K562 (cell line): ENCODE measurements around the gene SGMS1. TPM values are rescaled to one million over a fixed set of nuclear protein-coding genes. Genes with fewer than 3 reads are reported as not detected.

Experiments
- ARID2 ChIP-seq: fragments of 450-650 bp; IDR thresholded peaks from 2 replicates; pipeline ENCODE4 v1.6.1; 2017; ENCODE audit warnings: antibody characterized with exemption, mild to moderate bottlenecking
- ARID3B ChIP-seq: fragments of 250-450 bp; sonication (Bioruptor Pico); IDR thresholded peaks from 2 replicates; pipeline ENCODE4 v1.4.0; 2020; ENCODE audit warnings: borderline replicate concordance
- BRCA1 ChIP-seq, 2 experiments: fragments of 450-650 bp in 1 of 2; sonication (generic) in 1 of 2; formaldehyde crosslinking in 1 of 2; IDR thresholded peaks; 2 replicates each; pipeline versions ENCODE4 v1.5.0 to v1.6.1; 2017 to 2020; ENCODE audit warnings: mild to moderate bottlenecking in 1 of 2, missing genetic modification reagents in 1 of 2
- BRF1 ChIP-seq: IDR thresholded peaks from 3 replicates; pipeline ENCODE4 v1.6.1; 2011; ENCODE audit warnings: borderline replicate concordance, mild to moderate bottlenecking; ENCODE audit not compliant: insufficient read length; ENCODE audit errors: extremely low read depth
- CBFA2T2 ChIP-seq: fragments of 450-650 bp; conservative IDR thresholded peaks from 2 replicates; pipeline ENCODE4 v1.6.1; 2017; ENCODE audit warnings: mild to moderate bottlenecking
- CEBPB ChIP-seq: fragments of 450-650 bp; IDR thresholded peaks from 2 replicates; pipeline ENCODE4 v1.6.1; 2016; ENCODE audit warnings: missing genetic modification characterization, missing compliant biosample characterization
- FOXP1 ChIP-seq: sonication (generic); formaldehyde crosslinking; IDR thresholded peaks from 2 replicates; pipeline ENCODE4 v1.8.0; 2022; ENCODE audit warnings: mild to moderate bottlenecking, missing genetic modification reagents
- FUS ChIP-seq: fragments of 200-400 bp; formaldehyde crosslinking; optimal IDR thresholded peaks from 2 replicates; pipeline ENCODE3; 2017; ENCODE audit warnings: low read depth, low read length
- JUND ChIP-seq, 2 experiments: IDR thresholded peaks; 2 replicates in 1 of 2; 3 replicates in 1 of 2; pipeline ENCODE4 v1.6.1; 2011; ENCODE audit warnings: borderline replicate concordance in 2 of 2, low read depth in 2 of 2, low read length in 2 of 2, improper control_type of control experiment in 1 of 2, missing biosample characterization in 1 of 2, missing genetic modification characterization in 1 of 2, missing genetic modification reagents in 1 of 2
- KLF16 ChIP-seq: IDR thresholded peaks from 2 replicates; pipeline ENCODE4 v1.6.1; 2016; ENCODE audit warnings: antibody characterized with exemption
- MTA2 ChIP-seq: fragments of 450-650 bp; IDR thresholded peaks from 2 replicates; pipeline ENCODE4 v1.6.1; 2016; ENCODE audit warnings: low read depth
- NFXL1 ChIP-seq: fragments of 450-650 bp; formaldehyde crosslinking; IDR thresholded peaks from 2 replicates; pipeline ENCODE4 v1.4.0; 2021; ENCODE audit warnings: mild to moderate bottlenecking
- PHF21A ChIP-seq: fragments of 450-650 bp; IDR thresholded peaks from 2 replicates; pipeline ENCODE4 v1.6.1; 2017; ENCODE audit warnings: low read depth, borderline replicate concordance
- POLR2A ChIP-seq: fragments of 450-650 bp; conservative IDR thresholded peaks from 2 replicates; pipeline ENCODE4 v1.6.1; 2016
- PRMT5 ChIP-seq: sonication (generic); formaldehyde crosslinking; IDR thresholded peaks from 2 replicates; pipeline ENCODE4 v1.5.0; 2020; ENCODE audit warnings: missing genetic modification reagents
- SMAD2 ChIP-seq: fragments of 150-350 bp; IDR thresholded peaks from 2 replicates; pipeline ENCODE4 v1.6.1; 2014; ENCODE audit warnings: low read depth, mild to moderate bottlenecking, low read length
- SMARCB1 ChIP-seq: IDR thresholded peaks from 2 replicates; pipeline ENCODE4 v1.6.1; 2011; ENCODE audit warnings: improper control_type of control experiment, low read depth; ENCODE audit not compliant: insufficient read length
- STAG1 ChIP-seq: sonication (generic); formaldehyde crosslinking; IDR thresholded peaks from 2 replicates; pipeline ENCODE4 v1.5.0; 2020; ENCODE audit warnings: missing genetic modification reagents, borderline replicate concordance
- TBP ChIP-seq: optimal IDR thresholded peaks from 2 replicates; pipeline ENCODE3; 2011; ENCODE audit warnings: low read depth, low read length, improper control_type of control experiment
- ZNF3 ChIP-seq: fragments of 250-450 bp; sonication (Bioruptor Pico); IDR thresholded peaks from 2 replicates; pipeline ENCODE4 v1.5.0; 2021; ENCODE audit warnings: mild to moderate bottlenecking, moderate library complexity
- ZNF668 ChIP-seq: fragments of 250-450 bp; sonication (Bioruptor Pico); IDR thresholded peaks from 2 replicates; pipeline ENCODE4 v1.8.0; 2022; ENCODE audit warnings: mild to moderate bottlenecking, inconsistent platforms
- polyA plus RNA-seq, 8 experiments: library from polyadenylated mRNA; depleted of rRNA in 4 of 8; stranded (reverse) in 5 of 8; unstranded in 3 of 8; fragments of >200 nt; fragmentation: Nextera tagmentation in 2 of 8; fragmentation: Illumina TruSeq in 1 of 8; extraction: Ambion mirVana in 2 of 8; extraction: Trizol in 1 of 8; gene quantifications; 2 replicates each; pipeline versions ENCODE4 v1.2.1 to v1.2.3, GENCODE V29; 2011 to 2014; ENCODE audit warnings: inconsistent platforms in 1 of 8, missing spikeins in 1 of 8
- total RNA-seq, 7 experiments: library from RNA; depleted of rRNA in 6 of 7; stranded (reverse); fragments of >200 nt in 6 of 7; fragmentation: Illumina TruSeq in 2 of 7; extraction: Trizol in 2 of 7; gene quantifications; 2 replicates each; pipeline versions ENCODE4 v1.2.1 to v1.2.3, GENCODE V29; 2011 to 2021; ENCODE audit warnings: low replicate concordance in 1 of 7
- TF ChIP-seq, protein P1 (sequence below): IDR thresholded peaks from 2 replicates; pipeline ENCODE4 v1.6.1; 2014; ENCODE audit warnings: antibody characterized with exemption

The SGMS1 gene
- total and polyA plus RNA-seq, 9 of the 15 experiments (the other 6 are each of a cell fraction or from before 2014, with no cell fraction given), result 22.6 to 232 (median 82.2) TPM

DNA sequence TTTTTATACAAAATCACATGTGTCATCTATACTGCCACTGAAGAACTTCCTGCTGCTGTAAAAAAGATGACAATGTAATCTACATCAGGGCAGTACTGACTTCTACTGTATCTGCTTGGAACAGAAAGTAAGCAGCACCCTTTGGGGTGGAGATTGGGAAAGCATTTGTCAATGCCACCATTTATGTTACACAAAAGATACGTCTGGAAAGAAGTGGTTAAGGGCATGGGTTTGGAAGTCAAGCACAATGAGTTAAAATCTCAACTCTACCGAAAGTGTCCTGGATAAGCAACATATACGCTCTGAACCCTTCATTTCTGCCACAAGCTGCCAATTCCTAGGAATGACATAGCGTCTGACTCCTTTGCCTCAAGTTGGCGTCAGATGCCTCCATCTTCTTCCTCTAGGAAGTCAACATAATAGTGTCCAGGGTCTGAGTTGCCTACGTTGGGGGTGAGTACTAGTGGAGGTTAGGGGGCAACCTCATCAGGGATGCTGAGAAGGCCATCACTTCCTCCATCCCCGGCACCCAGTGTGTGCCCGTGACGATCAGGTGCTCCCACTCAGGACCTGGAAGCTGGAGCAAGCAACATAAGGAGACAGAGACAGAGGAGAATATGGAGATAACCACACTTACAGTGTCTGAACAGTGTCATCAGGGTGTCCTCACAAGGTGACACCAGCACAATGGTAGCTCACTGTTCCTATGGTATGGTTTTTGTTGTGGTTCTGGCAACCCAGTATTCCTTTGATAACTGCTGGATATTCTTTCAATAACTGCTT is 58.3 kb downstream of the SGMS1 start (continued):
- TF ChIP-seq SMAD2 (no peak), JUND (IDR thresholded peaks at IDR 0.05; ENCODE audit: borderline replicate concordance, low read depth, low read length) (peak; percentile 59; the same call in 1 of the 2 replicates), JUND (tag; IDR thresholded peaks at IDR 0.05; ENCODE audit: borderline replicate concordance, low read depth, low read length) (no peak; the same call in 2 of the 3 replicates), KLF16 (peak; percentile 89), PRMT5 (CRISPR knock-in tag) (no peak), ARID3B (CRISPR knock-in tag) (no peak), ZNF3 (CRISPR knock-in tag) (no peak), NFXL1 (no peak), BRF1 (no peak), PHF21A (no peak), POLR2A (peak; percentile 29), CEBPB (peak; percentile 86), BRCA1 (IDR thresholded peaks at IDR 0.05) (no peak), BRCA1 (CRISPR knock-in tag; IDR thresholded peaks at IDR 0.05) (no peak), ARID2 (no peak), ZNF668 (CRISPR knock-in tag) (0 out of 2 replicates have a peak, but pooled peaks have one; percentile 60), FOXP1 (0 out of 2 replicates have a peak, but pooled peaks have one; percentile 30), MTA2 (peak; percentile 91), SMARCB1 (no peak), STAG1 (CRISPR knock-in tag) (no peak), TBP (no peak), FUS (no peak), CBFA2T2 (peak; percentile 95)
- TF ChIP-seq, protein P1, sequence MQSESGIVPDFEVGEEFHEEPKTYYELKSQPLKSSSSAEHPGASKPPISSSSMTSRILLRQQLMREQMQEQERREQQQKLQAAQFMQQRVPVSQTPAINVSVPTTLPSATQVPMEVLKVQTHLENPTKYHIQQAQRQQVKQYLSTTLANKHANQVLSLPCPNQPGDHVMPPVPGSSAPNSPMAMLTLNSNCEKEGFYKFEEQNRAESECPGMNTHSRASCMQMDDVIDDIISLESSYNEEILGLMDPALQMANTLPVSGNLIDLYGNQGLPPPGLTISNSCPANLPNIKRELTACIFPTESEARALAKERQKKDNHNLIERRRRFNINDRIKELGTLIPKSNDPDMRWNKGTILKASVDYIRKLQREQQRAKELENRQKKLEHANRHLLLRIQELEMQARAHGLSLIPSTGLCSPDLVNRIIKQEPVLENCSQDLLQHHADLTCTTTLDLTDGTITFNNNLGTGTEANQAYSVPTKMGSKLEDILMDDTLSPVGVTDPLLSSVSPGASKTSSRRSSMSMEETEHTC, result no peak
